GM10266 (cell line): Measurements from ENCODE around the gene WDR4.
A peak's percentile ranks its signal among the peaks of the same experiment; 100 is the strongest.
"Not testable (repeated sequence)": the region's sequence is repeated elsewhere in the genome, so short reads cannot be mapped to it uniquely, and the experiment has no call there.

Source experiments
- DNase-seq: peaks from one replicate; pipeline ENCODE4 v3.0.0; 2012; ENCODE audit errors: extremely low spot score
- TF ChIP-seq, protein P1 (sequence below): IDR thresholded peaks from 2 replicates; pipeline ENCODE4 v1.5.1; 2012; ENCODE audit warnings: mild to moderate bottlenecking, low read depth; ENCODE audit not compliant: control insufficient read depth, insufficient read depth; ENCODE audit errors: missing control alignments

Gene WDR4, protein sequence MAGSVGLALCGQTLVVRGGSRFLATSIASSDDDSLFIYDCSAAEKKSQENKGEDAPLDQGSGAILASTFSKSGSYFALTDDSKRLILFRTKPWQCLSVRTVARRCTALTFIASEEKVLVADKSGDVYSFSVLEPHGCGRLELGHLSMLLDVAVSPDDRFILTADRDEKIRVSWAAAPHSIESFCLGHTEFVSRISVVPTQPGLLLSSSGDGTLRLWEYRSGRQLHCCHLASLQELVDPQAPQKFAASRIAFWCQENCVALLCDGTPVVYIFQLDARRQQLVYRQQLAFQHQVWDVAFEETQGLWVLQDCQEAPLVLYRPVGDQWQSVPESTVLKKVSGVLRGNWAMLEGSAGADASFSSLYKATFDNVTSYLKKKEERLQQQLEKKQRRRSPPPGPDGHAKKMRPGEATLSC

DNA sequence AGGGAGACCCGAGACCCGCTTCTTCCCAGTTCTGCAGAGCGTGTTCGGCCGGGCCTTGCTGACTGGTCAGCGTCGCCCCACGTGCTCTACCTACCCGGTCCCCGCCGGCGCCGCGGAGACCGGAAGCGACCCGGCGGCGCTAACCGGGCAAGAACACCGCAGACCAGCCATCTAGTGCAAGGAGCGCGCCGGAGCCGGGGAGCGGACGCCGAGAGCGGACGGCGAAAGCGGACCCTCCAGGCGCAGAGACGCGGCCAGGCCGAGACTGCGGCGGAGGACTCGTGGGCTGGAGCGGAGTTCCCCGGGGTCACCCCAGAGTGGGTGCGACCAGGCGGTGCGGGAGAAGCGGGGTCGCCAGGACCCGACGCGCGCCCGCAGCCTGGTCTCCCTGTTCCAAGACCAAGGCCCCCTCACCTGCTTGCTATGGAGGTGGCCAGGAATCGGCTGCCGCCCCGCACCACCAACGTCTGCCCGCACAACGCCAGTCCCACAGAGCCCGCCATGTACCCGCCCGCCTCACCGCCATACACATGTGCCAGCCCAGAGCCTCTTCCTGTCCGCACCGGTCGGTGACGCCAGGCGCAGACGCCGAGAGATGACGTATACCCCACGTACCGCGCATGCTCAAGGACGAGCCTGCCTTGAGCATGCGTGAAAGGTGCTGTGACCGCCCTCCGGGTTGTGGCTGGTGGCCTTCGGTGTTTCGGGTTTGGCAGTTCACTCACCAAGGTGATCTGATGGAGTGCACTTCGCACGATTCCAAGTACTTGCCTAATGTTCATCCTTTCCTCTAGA is at the start of gene WDR4:
WDR4 (minus strand) TSS at position 547 of the 795 bp plus-strand sequence; CDS start at position 503, 44 bp downstream.
- peak; percentile 98 for DNase-seq
- TF ChIP-seq, protein P1, sequence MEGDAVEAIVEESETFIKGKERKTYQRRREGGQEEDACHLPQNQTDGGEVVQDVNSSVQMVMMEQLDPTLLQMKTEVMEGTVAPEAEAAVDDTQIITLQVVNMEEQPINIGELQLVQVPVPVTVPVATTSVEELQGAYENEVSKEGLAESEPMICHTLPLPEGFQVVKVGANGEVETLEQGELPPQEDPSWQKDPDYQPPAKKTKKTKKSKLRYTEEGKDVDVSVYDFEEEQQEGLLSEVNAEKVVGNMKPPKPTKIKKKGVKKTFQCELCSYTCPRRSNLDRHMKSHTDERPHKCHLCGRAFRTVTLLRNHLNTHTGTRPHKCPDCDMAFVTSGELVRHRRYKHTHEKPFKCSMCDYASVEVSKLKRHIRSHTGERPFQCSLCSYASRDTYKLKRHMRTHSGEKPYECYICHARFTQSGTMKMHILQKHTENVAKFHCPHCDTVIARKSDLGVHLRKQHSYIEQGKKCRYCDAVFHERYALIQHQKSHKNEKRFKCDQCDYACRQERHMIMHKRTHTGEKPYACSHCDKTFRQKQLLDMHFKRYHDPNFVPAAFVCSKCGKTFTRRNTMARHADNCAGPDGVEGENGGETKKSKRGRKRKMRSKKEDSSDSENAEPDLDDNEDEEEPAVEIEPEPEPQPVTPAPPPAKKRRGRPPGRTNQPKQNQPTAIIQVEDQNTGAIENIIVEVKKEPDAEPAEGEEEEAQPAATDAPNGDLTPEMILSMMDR, result no peak

DNA sequence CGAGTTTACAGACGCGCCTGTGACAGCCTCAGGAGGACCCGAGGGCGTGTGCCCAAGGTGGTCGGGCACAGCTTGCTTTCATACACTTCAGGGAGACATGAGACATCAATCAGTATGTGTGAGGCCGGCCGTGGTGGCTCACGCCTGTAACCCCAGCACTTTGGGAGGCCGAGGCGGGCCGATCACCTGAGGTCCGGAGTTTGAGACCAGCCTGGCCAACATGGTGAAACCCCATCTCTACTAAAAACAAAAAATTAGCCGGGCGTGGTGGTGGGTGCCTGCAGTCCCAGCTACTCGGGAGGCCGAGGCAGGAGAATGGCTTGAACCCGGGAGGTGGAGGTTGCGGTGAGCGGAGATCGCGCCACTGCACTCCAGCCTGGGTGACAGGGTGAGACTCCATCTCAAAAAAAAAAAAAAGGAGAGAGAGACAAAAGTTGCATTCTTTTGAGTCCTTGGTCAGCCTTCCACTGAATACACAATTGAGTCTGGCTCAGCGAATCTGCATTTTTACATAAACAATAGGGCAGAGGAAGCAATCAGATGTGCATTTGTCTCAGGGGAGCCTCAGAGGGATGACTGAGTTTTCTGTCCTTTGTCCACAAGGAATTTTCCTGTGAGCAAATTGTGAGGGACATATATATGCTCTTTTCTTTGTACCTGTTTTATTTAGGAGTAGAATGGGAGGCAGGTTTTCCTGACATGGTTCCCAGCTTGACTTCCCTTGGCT is 48.3 kb upstream of the WDR4 start:
- not testable (repeated sequence) for DNase-seq

DNA sequence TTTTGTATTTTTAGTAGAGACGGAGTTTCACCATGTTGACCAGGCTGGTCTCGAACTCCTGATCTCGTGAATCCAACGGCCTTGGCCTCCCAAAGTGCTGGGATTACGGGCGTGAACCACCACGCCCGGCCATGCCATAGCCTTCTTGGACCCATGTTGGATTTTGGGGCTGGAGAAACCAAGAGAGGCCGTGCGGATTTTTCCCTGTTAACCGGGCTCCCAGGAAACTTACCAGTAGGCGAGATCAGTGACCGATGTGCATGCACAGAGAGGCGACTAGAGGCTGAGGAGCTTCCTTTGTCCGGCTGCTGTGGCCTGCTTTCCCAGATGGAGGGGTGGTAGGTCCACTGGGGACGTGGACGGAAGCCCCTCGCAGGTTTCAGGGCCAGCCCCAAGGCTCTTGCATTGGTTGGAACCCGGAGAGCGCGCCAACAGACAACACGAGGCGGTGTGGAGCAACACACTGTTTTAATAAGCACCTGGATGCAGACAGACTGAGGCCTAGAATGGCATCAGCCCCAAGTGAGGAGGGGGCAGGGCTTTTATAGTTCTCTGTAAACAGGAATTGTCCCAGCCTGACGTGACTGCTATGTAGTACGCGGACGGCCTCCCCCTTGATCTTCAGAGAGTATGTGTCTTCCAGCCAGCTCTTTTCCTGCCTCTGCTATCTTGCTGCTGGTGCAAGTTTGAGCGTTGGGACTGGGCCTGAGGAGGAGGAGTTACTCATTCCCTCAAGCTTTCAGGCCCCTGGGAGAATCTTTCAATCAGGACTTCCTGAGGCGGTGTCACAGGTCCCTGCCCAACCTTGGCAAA is 46.0 kb upstream of the WDR4 start, which contains the start of gene ERVH48-1:
ERVH48-1 (minus strand) TSS at position 517 of the 813 bp plus-strand sequence. CDS start 6,624 bp downstream, outside the sequence.
- TF ChIP-seq, protein P1, result no peak
- no peak for DNase-seq

DNA sequence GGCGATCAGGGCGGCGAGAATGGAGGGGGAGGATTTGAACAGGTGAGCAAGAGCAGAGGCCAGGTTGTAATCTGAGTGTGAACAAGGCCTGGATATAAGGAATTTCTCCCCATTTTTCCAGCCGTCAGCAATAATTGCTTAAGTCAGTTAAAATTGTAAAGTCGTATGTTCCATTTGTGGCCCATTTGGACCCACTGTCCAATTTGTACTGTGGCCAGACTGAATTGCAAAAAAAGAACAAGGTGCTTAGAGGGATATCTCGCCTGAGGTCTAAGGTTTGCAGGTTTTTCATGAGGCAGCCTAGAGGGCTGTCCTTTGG is 45.1 kb upstream of the WDR4 start:
- DNase-seq, result no peak
- TF ChIP-seq, protein P1, result no peak

DNA sequence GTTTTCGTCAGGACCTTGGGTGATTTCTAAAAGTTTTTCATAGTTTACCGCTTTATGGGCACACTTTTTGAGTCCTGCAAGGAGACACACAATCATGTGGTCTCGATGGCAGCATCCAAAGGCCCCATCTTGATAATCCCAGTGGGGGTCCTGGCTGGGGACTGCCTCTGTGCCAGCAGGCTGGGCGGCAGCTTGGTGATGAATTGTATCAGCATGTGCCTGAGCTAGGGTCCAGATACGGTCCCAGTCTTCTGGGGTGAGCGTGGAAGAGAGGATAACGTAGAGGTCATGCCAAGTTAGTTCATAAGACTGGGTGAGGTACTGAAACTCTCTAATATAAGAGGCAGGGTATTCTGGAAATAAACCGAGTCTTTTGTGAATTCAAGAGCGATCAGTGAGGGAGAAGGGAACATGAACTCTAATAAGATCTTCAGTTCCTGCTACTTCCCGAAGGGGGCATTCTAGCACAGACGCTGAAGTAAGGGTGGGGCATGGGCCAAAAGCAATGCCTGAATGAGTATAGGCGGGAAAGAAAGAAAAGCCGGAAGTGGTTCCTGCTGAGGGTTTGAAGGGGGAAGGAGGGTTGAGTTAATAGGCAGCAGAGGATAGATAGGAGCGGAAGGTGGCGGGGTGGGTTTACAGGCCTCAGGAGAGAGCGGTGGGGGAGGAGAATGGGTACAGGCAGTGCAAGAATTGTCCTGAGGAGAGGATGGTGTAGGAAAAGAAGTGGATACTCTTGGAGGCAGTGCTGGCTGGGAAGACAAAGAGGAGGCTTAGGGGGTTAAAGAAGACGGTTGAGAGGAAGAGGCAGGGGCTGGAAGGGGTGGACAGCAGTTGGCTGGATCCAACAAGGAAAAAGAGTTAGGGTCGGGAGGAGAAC is 44.5 kb upstream of the WDR4 start:
- DNase-seq, result peak; percentile 81
- TF ChIP-seq, protein P1, result peak; percentile 60

DNA sequence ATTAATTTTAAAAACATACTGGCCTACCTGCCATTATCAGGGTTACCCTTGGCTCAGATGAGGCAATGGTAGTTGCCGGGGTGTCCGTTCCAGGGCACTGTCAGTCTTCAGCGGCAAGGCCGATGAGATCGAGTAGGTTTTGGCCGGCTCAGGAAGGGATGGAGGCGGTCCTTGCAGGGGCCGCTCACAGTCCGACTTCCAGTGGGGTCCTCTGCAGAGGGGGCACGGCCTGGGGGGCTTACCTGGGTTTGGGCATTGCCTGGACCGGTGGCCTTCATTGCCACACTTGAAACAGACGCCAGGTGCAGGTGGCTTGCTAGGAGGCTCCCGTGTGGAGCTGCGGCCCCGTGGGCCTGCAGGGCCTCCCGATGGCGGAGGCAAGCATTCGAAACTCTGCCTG is 43.6 kb upstream of the WDR4 start:
- no peak for DNase-seq
- TF ChIP-seq, protein P1, result no peak
